ENCODE results near the gene UBTD1.

The UBTD1 gene

DNA sequence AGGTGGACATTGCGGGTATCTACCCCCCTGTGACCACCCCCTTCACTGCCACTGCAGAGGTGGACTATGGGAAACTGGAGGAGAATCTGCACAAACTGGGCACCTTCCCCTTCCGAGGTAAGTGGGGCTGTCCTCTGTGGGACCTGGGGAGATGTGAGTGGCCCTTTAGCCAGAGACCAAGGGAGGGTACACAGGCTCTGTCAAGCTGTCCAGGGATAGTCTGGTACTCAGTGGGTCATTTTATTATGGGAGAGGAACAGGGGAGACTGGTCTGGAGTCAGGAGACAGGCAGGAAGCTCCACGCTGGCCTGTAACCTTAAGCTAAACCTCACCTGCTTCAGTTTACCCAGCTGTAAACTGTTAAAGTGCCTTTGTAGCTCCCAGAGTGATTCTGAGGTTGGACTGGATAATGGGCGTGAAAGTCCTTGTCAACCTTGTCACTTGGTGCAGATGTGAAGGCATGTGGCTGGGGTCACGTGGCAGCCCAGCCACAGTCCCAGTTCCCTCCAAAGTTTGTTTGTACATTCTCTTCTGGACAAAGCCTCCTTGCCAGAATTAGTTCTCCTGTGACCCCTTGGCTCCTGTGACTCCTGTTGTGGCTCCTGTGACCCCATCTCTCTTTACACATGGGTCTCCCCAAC lies 86.2 kb downstream of the UBTD1 start:
- no peak for DNase-seq (ENCODE audit: low read depth)

DNA sequence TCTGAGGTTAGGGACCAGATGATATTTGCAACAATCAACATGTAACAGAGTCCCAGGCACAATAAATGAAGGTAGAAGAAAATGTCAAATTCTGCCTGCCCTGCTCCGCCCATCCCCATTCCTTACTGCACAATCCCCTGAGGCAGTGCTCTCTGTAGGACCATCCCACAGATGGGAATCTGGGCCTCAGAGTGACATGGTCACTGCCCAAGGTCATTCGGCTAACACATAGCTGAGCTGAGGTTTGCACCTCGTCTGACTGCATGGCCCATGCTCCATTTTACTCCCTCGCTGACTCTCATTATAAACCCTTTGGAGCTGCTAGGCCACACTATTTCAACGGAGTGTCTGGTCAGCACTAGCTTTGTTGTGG lies 86.7 kb downstream of the UBTD1 start:
- DNase-seq (ENCODE audit: low read depth), result no peak

DNA sequence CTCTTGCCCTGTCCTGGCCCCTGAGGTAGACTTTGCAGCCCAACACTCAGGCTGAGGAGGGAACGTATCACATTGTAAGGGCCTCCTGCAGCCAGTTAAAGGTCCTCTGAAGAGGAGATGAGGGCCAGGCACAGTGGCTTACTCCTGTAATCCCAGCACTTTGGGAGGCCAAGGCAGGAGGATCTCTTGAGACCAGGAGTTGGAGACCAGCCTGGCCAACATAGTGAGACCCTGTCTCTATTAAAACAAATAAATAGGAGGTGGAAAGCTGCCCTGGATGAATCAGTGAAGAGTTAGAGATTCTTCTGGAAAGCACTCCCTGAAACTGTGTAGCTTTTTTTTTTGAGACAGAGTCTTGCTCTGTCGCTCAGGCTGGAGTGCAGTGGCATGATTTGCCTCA lies 88.5 kb downstream of the UBTD1 start:
- DNase-seq (ENCODE audit: low read depth), result no peak

DNA sequence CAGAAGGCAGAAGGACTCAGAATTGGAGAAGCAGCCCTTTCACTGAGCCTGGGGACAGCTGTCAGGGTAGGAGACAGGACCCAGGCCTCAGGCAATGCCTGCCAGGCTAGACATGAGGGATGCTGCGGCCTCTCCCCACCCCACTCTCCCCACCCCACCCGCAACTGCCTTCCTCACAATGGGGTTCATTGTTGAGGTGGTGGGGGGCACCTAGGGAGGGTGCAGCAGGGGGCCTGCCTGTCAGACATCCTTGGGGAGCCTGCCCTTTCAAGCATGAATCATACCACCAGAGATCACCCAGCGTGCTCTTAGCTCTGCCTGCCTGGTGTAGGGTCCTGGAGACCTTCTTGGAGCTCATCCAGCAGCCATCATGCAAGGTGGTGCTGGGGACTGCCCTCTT lies 90.8 kb downstream of the UBTD1 start, which contains the start of gene C10orf62:
Gene C10orf62 (plus strand): TSS at position 243 of the 400 bp plus-strand sequence. CDS start 177 bp downstream, outside the sequence.
- no peak for DNase-seq (ENCODE audit: low read depth)

DNA sequence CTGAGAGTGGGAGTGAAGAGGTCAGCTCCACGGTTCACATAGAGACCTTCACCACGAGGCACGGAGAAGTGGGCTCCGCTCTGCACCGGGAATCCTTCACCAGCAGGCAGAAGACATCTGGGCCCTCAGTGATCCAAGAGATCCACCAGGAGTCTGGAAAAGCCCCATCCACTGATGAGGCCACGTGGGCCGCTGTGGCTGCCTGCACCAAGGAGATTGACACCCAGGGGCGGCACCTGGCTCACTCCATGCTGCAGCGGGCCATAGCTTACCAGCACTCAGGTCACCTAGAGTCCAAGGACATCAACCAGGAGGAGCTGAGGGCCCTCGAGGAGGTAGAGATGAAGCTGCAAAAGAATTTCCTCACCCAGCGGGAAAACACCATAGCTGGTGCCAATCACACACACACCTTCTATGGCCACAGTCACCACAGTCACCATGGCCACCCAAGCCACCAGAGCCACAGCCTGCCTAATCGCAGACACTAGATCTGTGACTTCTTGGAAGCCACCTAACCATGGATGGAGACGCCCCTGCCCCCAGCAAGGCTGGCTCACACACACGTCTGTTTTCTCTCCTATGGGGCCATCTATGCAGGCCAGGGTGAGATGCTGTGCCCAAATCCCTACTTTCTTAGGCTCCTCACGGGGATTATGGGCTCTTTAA lies 91.5 kb downstream of the UBTD1 start:
- DNase-seq (ENCODE audit: low read depth), result no peak

DNA sequence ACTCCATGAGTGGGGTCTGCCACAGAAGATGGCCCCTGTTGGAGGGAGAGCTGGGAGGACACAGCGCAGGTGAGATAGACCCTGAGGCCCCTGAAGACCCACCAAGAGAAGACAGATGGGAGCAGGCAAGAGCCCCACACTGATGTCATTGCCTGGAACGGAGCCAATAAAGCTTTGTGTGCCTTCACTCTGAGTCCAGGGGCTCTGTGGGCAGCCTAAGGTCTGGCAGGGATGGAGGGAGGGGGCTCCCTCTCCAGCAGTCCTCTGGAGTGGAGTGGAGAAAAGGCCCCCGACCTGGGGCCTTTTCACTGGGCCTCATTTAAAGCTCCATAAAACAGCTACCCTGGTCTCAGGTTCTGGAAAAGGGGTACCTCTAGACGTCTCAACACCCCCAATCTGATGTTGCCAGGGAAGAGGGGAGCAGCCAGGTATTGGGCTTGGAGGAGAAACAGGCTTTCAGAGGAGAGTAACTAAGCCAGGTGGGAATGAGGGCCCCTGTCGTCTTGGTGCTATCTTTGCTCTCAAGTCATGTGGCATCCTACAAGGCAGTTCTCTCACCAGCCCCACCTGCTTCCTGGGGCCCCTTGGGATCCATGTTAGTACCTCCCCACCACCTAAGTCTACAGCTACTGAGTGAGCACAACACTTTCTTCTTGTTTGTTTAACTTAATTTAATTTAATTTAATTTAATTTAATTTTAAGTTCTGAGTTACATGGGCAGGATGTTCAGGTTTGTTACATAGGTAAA lies 92.2 kb downstream of the UBTD1 start:
- DNase-seq (ENCODE audit: low read depth), result no peak

DNA sequence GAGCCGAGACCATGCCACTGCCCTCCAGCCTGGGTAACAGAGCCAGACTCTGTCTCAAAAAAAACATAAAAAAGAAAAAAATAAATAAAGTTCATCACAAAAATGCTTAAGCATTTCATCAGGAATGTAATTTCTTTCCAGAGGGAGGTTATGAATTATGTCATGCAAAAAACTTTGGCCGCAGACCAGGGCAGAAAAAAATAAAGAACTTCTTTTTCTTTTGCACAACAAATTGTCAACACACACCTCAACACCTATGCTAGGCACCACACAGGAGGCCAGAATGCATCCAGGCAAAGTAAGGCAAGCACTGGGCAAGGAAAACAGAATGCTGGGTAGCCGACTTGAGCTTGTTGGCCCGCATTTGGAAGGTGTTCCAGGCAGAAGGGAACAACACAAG lies 94.7 kb downstream of the UBTD1 start:
- no peak for DNase-seq (ENCODE audit: low read depth)

DNA sequence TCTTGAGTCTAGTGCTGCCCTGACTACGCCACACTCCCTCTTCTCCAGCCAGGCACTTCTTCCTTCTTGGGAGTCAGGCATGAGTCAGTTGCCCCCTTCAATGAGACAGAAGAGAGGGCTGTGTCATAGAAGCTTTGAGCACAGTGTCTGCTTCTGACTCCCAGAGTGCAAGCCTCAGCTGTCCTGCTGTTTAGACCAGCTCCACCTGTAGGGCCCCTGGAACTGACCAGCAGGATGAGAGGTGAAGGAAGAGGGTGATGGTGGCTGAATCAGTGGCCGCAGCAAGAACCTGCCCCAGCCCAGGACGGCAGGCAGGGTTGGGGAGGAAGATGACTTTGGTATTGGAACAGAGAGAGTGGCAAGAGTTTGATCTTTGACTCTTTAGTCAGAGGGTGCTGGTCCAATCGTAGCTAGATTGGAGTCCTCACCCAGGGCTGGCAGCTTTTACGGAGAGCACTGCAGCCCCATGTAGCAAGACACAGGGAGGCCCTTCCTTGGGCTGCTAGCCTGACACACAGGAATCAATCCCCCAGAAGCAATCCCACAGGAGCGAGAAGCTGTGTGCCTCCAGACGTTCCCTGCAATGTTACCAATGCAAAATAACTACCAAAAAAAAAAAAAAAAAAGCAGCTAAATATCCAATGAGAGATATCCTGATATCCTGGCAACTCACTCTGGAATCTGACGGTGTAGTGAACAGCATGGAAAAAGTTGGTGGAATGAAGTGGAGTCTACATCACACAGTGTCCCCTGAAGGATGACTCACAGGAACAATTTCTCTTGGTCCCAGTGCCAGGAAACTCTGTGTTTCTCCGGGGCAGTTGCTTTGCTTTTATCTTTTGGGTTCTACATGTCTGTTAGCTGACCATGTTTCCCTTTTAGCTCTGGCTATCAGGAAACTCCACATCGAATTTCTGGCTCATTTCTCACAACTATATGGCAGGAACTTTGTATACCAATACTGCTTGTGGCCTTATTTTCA lies 97.7 kb downstream of the UBTD1 start:
- no peak for DNase-seq (ENCODE audit: low read depth)

DNA sequence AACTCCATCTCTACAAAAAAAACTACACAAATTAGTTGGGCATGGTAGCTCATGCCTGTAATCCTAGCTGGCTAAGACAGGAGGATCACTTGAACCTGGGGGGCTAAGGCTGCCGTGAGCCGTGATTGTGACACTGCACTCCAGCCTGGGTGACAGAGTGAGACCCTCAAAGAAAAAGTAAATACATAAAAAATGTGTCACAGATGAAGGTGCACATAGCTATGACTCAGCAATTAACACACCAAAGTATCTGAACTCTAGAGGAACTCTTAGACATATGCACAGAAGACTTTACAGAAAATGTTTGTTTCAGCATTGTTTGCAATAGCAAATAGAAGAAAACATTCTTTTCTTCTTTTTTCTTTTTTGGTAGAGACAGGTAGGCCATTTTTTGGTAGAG lies 99.1 kb downstream of the UBTD1 start:
- no peak for DNase-seq (ENCODE audit: low read depth)

DNA sequence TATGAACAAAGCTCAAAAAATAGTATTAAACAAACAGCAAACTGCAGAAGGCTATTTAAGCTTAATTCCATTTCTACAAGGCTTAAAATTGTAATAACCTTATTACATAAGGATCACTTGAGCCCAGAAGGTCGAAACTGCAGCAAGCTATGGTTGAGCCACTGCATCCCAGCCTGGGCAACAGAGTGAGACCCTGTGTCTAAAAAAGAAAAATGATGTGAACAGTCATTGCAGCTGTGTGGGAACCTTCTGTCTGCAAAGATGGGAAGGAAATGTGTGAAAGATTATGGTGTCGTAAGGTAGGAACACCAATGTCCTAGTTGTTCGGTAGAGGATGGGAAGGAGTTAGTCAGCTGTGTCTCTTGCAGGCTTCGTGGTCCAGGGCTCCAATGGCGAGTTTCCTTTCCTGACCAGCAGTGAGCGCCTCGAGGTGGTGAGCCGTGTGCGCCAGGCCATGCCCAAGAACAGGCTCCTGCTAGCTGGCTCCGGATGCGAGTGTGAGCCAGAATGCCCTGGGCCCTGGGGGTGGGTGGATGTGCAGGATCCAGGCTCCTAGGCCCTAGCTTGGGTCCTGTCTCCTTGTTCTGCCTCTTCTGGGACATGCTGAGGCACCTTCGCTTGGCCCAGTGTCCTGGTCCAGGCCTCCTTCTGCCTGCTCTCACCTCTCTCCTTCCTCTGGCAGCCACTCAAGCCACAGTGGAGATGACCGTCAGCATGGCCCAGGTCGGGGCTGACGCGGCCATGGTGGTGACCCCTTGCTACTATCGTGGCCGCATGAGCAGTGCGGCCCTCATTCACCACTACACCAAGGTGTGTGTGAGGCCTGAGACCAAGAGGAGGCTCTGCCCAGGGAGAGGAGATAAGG lies 99.9 kb downstream of the UBTD1 start:
- DNase-seq (ENCODE audit: low read depth), result no peak

DNA sequence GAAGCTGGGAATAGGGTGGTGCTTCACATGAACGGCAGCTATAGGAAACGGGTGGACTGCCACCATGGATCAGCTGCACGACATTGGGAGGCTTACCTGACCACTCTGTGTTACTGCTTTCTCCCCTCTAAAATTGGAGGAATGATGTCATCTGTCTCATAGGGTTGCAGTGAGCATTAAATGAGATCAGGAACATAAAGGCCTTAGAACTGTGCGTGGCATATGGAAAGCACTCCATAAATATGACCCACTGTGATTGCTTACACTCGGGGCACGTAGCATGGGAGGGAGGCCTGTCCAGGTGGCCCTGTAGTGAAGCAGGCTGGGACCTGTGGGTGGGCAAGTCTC lies 100.5 kb downstream of the UBTD1 start:
- no peak for DNase-seq (ENCODE audit: low read depth)

DNA sequence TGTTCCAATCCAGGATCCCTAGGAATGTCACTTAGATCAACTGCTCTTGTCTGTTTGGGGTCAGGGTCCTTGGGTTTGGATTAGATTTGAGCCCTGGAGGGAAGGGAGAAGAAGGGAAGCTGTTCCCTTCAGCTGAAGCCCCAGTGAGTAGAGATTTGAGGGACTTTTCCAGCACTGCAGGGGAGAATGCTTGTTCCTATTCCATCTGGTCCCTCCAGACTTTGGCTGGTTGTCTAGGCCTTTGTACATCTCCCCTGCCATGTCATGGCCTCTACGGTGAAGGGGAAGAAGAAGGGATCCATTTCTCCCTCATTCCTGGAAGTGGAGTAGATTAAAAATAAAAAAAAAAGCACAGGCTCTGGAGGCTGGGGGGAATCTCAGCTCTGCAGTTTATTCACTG lies 101.9 kb downstream of the UBTD1 start:
- no peak for DNase-seq (ENCODE audit: low read depth)

DNA sequence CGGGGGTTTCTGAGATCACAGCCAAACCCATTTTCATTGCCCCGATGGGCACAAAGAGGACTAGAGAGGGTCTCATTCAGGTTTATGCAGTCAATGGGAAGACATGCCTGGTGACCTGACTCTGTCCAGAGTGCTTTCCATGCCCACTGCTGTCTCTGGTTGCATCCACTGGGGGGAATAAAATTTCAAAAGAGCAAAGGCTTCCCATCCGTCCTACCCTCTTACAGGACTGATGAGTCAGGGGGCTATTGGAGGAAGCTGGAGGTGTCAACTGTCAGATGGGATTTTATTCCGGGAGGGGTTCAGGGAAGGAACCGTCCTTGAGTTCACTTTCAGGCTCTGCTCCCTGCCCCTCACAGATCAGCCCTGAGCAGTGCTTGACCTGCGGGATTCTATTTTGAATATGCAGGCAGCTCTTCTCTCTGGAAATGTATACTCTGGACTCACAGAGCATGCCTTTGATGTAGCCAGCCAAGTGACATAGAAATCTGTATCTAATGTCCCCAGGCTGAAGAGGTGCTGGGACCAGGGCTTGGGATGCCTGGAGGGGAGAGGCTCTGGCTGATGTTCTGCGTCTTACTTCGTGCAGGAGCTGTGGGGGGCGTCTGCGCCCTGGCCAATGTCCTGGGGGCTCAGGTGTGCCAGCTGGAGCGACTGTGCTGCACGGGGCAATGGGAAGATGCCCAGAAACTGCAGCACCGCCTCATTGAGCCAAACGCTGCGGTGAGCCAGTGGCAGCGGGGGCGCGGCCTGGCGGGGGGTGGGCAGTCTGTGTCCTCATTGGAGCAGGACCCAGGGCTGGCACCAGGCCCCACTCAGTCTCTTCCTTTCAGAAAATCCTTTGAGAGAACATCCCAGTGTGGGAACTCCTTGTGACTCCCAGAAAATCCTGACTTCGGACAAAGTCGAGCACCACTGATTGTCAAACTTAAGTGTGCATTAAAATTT lies 102.8 kb downstream of the UBTD1 start:
- no peak for DNase-seq (ENCODE audit: low read depth)

DNA sequence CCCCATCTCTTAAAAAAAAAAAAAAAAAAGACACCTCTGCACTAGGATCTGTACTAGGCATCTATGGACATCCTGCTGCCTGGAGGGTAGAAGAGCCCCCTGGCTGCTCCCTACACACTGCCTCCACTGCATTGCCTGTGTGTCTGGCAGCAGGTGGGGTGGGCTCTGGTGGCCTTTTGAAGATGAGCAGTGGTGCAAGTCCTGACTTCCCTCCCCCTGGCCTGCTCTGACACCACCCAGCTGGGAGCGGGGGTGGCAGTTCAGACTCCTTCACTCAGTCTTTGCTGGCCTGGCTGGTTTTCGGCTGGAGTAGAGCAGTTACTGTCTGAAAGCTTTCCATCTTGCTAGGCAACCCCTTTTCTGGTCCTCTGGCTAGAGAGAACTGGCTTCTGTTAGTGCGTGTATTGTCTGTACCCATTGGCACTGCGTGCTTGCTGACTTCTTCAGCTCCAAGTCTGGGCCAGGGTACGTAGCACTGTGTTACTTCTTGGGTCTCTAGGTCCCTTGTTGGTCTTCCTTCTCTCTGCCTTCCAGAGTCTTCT lies 108.4 kb downstream of the UBTD1 start:
- DNase-seq (ENCODE audit: low read depth), result no peak

DNA sequence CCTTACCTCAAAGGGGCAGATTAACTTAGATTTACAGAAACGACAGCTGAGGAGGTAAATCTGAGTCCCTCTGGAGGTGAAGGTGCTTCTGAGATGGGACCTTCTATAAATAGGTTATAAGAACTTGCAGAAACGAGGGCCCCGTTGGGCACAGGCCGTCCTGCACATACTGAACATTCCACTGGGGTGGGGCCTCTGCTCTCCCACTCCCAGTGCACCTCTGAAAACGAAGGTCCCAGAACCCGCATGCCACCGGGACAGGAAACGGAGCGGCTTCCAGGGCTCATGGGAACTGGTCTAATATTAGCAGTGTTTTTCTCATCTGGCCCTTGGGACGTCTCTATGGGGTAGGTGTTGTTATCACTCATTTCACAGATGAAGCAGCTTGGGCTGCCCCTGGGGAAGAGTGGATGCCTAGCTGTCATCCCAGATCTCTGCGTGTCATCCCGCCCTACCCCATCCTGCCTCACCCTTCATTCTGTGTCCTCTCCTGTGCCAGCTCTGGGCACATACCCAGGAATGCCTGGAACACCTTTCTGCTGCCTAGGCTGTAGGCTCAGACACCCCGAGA lies 110.4 kb downstream of the UBTD1 start:
- no peak for DNase-seq (ENCODE audit: low read depth)

DNA sequence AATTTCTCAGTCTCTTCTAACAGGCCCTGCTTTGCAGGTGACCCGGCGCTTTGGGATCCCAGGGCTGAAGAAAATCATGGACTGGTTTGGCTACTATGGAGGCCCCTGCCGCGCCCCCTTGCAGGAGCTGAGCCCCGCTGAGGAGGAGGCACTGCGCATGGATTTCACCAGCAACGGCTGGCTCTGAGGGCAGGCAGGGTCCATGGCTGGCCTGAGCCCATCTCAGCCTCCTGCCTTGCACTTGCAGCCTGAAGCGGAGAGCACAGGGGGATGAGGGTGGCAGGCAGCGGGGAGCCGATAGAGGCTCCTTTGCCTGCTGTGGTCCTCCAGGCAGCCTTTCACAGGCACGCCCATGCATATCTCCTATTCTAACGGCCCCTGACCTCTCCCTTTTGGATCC lies 112.7 kb downstream of the UBTD1 start:
- DNase-seq (ENCODE audit: low read depth), result no peak

DNA sequence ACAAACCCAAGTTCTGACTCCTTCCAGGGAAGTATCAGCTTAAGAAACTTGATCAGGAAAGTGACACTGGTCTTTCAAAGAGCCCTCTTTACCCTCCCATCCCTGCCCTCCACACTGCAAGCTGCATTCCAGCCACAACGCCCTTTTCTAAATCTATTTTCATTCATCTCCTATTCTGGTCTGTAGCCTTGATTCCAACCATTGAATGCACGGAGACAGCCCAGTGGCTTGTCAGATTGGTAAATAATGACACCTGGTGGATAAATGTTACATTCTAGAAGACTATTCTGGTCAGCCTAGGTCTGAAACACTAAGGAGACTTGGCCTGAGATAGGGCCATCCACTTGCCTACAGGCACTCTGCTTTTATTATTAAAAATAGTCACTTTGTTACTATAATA lies 113.7 kb downstream of the UBTD1 start:
- DNase-seq (ENCODE audit: low read depth), result no peak

DNA sequence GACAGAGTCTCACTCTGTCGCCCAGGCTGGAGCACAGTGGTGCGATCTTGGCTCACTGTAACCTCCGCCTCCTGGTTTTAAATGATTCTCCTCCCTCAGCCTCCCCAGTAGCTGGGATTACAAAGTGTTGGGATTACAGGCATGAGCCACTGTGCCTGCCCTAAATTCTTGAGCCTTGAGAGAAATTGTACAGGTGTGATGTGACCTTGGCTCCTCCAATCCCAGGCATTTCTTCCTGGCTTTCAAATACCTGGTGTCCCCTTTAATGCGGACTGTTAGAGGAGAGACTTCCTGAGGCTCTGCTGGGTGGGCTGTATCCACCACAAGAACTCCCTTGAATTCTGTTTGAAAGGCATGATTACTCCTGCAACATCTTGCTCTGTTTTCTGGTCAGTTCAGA lies 119.6 kb downstream of the UBTD1 start:
- DNase-seq (ENCODE audit: low read depth), result no peak

DNA sequence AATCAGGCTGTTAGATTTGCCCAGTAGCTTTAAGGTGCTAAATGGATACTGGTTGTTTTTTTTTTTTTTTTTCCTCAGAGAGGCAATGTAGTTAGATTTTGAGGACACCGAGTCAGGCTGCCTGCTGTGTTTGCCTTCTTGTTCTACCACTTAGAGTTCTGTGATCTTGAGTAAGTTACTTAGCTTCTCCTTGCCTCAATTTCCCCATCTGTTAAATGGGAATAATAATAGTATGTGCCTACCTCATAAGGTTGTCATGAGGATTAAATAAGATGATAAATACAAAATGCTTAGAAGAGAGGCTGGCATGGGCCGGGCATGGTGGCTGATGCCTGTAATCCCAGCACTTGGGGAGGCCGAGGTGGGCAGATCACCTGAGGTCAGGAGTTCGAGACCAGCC lies 120.0 kb downstream of the UBTD1 start:
- DNase-seq (ENCODE audit: low read depth), result no peak
